RWPE2 (cell line): Measurements from ENCODE around the gene OR11H6.
"Not testable (repeated sequence)": the region's sequence is repeated elsewhere in the genome, so short reads cannot be mapped to it uniquely, and the experiment has no call there.

ENCODE experiments used
- ATAC-seq: fragments of 200-7000 bp; cut with Tn5 transposase; 3 replicates; pipeline ENCODE4 v1.9.1; 2021; ENCODE audit warnings: low read depth
- DNase-seq: peaks from one replicate; pipeline ENCODE4 v3.0.0-alpha.2; 2020; ENCODE audit warnings: low spot score
- H3K27ac ChIP-seq: fragments of 450-650 bp; 2 replicates; pipeline ENCODE4 v1.5.1; 2017; ENCODE audit warnings: mild to moderate bottlenecking; ENCODE audit not compliant: poor library complexity, severe bottlenecking
- H3K27me3 ChIP-seq: fragments of 250-450 bp; sonication (Bioruptor Pico); 2 replicates; pipeline ENCODE4 v1.5.1; 2021; ENCODE audit warnings: mild to moderate bottlenecking, moderate library complexity; ENCODE audit not compliant: insufficient read depth, poor library complexity, severe bottlenecking
- H3K36me3 ChIP-seq: fragments of 250-450 bp; sonication (Bioruptor Pico); 2 replicates; pipeline ENCODE4 v1.5.1; 2020; ENCODE audit warnings: low read depth, mild to moderate bottlenecking, moderate library complexity
- H3K4me1 ChIP-seq: fragments of 250-450 bp; sonication (Bioruptor Pico); 2 replicates; pipeline ENCODE4 v1.5.1; 2021; ENCODE audit warnings: mild to moderate bottlenecking, moderate library complexity; ENCODE audit not compliant: insufficient read depth, poor library complexity, severe bottlenecking
- H3K4me3 ChIP-seq: fragments of 250-450 bp; sonication (Bioruptor Pico); 2 replicates; pipeline ENCODE4 v1.5.1; 2021; ENCODE audit warnings: mild to moderate bottlenecking, moderate library complexity; ENCODE audit not compliant: severe bottlenecking
- H3K9me3 ChIP-seq: fragments of 250-450 bp; sonication (Bioruptor Pico); 2 replicates; pipeline ENCODE4 v1.5.1; 2021; ENCODE audit warnings: mild to moderate bottlenecking, moderate library complexity; ENCODE audit not compliant: severe bottlenecking
- TF ChIP-seq, protein P1 (sequence below): fragments of 450-650 bp; IDR thresholded peaks from one replicate; pipeline ENCODE4 v1.5.1; 2017; ENCODE audit warnings: mild to moderate bottlenecking, moderate library complexity; ENCODE audit not compliant: poor library complexity, severe bottlenecking

The OR11H6 gene, protein sequence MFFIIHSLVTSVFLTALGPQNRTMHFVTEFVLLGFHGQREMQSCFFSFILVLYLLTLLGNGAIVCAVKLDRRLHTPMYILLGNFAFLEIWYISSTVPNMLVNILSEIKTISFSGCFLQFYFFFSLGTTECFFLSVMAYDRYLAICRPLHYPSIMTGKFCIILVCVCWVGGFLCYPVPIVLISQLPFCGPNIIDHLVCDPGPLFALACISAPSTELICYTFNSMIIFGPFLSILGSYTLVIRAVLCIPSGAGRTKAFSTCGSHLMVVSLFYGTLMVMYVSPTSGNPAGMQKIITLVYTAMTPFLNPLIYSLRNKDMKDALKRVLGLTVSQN

DNA sequence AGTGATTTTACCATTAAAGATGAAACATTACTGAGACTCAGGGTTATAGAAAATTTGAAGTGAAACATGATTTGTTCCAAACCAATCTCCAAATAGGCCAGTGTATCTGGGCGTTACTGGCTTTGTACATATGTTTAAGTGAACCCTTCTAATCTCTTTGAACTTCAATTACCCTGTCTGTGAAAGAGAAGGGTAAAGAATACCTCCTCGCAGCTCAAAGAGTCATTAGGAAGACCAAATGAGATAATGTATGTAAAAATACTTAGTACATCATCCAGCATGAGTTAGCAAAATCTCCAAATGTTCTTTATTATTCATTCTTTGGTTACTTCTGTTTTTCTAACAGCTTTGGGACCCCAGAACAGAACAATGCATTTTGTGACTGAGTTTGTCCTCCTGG, at the start of gene OR11H6:
TSS of gene OR11H6 (plus strand) at position 301 of the 400 bp plus-strand sequence. CDS start at position 301, 0 bp downstream.
- Histone ChIP-seq H3K36me3 (no peaks in the 10 kb centered on the region), H3K27me3 (peaks cover 5% of the 10 kb centered on the region), H3K27ac (no peak within 1 kb of the TSS), H3K4me1 (no peaks in the 10 kb centered on the region), H3K4me3 (no peak within 1 kb of the TSS), H3K9me3 (no peaks in the 10 kb centered on the region)
- TF ChIP-seq, protein P1, sequence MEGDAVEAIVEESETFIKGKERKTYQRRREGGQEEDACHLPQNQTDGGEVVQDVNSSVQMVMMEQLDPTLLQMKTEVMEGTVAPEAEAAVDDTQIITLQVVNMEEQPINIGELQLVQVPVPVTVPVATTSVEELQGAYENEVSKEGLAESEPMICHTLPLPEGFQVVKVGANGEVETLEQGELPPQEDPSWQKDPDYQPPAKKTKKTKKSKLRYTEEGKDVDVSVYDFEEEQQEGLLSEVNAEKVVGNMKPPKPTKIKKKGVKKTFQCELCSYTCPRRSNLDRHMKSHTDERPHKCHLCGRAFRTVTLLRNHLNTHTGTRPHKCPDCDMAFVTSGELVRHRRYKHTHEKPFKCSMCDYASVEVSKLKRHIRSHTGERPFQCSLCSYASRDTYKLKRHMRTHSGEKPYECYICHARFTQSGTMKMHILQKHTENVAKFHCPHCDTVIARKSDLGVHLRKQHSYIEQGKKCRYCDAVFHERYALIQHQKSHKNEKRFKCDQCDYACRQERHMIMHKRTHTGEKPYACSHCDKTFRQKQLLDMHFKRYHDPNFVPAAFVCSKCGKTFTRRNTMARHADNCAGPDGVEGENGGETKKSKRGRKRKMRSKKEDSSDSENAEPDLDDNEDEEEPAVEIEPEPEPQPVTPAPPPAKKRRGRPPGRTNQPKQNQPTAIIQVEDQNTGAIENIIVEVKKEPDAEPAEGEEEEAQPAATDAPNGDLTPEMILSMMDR: no peak
- ATAC-seq: no peak
- DNase-seq: no peak

DNA sequence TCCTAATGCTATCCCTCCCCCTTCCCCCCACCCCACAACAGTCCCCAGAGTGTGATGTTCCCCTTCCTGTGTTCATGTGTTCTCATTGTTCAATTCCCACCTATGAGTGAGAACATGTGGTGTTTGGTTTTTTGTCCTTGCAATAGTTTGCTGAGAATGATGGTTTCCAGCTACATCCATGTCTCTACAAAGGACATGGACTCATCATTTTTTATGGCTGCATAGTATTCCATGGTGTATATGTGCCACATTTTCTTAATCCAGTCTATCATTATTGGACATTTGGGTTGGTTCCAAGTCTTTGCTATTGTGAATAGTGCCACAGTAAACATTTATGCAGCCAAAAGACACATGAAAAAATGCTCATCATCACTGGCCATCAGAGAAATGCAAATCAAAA, 49.3 kb upstream of the OR11H6 start:
- not testable (repeated sequence) for ATAC-seq, DNase-seq, H3K9me3 ChIP-seq, H3K4me1 ChIP-seq, H3K36me3 ChIP-seq, H3K27me3 ChIP-seq, H3K4me3 ChIP-seq, H3K27ac ChIP-seq

DNA sequence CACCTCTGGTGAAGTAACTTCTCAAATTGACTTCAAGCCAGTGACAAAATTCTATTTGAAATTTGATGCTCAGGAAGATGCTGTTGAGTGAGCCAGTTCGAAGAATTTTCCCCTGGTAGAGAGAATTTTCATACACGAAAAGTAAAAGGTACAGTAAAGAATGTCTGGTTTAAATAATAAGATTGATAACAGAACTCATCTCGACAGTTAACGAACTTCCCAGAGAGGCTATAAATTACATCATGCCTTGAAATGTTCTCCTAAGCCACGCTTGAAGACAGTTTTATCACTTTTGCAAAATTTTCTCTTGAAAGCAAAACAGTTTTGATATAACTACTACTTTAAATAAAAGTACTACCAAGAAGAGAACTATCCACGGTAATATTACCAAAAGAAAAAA, 47.2 kb upstream of the OR11H6 start:
- Histone ChIP-seq H3K36me3 (no peaks in the 10 kb centered on the region), H3K9me3 (no peaks in the 10 kb centered on the region), H3K4me3 (no peak overlapping the region), H3K27me3 (no peaks in the 10 kb centered on the region), H3K27ac (no peak overlapping the region), H3K4me1 (no peaks in the 10 kb centered on the region)
- TF ChIP-seq, protein P1: no peak
- no peak for DNase-seq
- ATAC-seq: no peak

DNA sequence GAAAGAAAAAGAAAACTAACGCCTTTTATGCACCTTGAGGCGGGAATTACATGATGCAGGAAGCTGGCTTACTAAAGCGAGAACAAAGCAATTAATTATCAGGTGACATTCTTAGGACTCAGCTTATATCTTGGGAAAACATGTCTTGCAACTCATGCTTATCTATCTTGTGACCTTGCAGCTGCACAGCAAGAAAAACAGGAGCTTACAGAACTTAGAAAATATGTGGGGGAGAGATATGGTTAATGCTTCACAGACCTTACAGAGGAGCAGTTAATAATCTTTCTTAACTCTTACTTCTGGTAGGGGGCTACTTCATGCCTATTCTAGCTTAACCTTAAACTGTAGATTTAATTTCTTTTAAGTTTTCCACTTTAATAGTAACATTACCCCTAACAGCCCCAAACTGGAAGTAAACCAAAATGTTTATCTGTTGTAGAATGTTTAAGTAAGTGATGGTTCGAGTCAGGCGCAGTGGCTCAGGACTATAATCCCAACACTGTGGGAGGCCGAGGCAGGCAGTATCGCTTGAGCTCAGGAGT, 46.0 kb upstream of the OR11H6 start:
- Histone ChIP-seq H3K27ac (no peak overlapping the region), H3K4me1 (no peaks in the 10 kb centered on the region), H3K36me3 (no peaks in the 10 kb centered on the region), H3K27me3 (no peaks in the 10 kb centered on the region), H3K4me3 (no peak overlapping the region), H3K9me3 (no peaks in the 10 kb centered on the region)
- DNase-seq: no peak
- no peak for ATAC-seq
- TF ChIP-seq, protein P1: no peak

DNA sequence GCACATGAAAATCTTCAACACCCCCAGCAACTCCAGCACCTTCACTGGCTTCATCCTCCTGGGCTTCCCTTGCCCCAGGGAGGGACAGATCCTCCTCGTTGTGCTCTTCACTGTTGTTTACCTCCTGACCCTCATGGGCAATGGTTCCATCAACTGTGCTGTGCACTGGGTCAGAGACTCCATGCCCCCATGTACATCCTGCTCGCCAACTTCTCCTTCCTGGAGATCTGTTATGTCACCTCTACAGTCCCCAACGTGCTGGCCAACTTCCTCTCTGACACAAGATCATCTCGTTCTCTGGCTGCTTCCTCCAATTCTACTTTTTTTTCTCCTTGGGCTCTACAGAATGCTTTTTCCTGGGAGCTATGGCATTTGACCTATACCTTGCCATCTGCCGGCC, 44.3 kb upstream of the OR11H6 start:
- H3K4me1 ChIP-seq: no peaks in the 10 kb centered on the region
- H3K4me3 ChIP-seq: no peak overlapping the region
- ATAC-seq: no peak
- TF ChIP-seq, protein P1: no peak
- H3K36me3 ChIP-seq: no peaks in the 10 kb centered on the region
- H3K27me3 ChIP-seq: no peaks in the 10 kb centered on the region
- no peaks in the 10 kb centered on the region for H3K9me3 ChIP-seq
- no peak for DNase-seq
- no peak overlapping the region for H3K27ac ChIP-seq
